Suprapubic skin (tissue), 4 donors: ENCODE data around the gene USP31. TPM values are rescaled to one million over a fixed set of nuclear protein-coding genes. Genes with fewer than 3 reads are reported as not detected.

Experiments used
- DNase-seq, 2 donors: peaks; one replicate each; pipeline ENCODE4 v3.0.0-alpha.2; 2019; ENCODE audit warnings: low spot score in 2 of 2
- H3K27ac ChIP-seq: fragments of 200-600 bp; sonication (generic); one replicate; pipeline ENCODE4 v1.5.1; 2019
- H3K27me3 ChIP-seq: fragments of 200-600 bp; sonication (generic); one replicate; pipeline ENCODE4 v1.5.1; 2019
- H3K36me3 ChIP-seq: fragments of 200-600 bp; sonication (generic); one replicate; pipeline ENCODE4 v1.5.1; 2019
- H3K4me1 ChIP-seq: fragments of 200-600 bp; sonication (generic); one replicate; pipeline ENCODE4 v1.5.1; 2019
- H3K4me3 ChIP-seq: fragments of 200-600 bp; sonication (generic); one replicate; pipeline ENCODE4 v1.5.1; 2019; ENCODE audit warnings: mild to moderate bottlenecking
- H3K9me3 ChIP-seq: fragments of 200-600 bp; sonication (generic); one replicate; pipeline ENCODE4 v1.5.1; 2019
- CTCF ChIP-seq, 2 donors: fragments of 200-600 bp in 1 of 2; fragments of 450-650 bp in 1 of 2; sonication (generic) in 1 of 2; IDR thresholded peaks; one replicate each; pipeline ENCODE4 v1.5.1; 2016 to 2019; ENCODE audit warnings: antibody characterized with exemption in 2 of 2, mild to moderate bottlenecking in 1 of 2, moderate library complexity in 1 of 2
- EP300 ChIP-seq: sonication (generic); formaldehyde crosslinking; IDR thresholded peaks from one replicate; pipeline ENCODE4 v1.6.1; 2017; ENCODE audit warnings: antibody characterized with exemption
- POLR2A ChIP-seq, 2 donors: fragments of 450-650 bp; IDR thresholded peaks; one replicate each; pipeline ENCODE4 v1.6.1; 2017; ENCODE audit warnings: antibody characterized with exemption in 2 of 2, mild to moderate bottlenecking in 2 of 2, moderate library complexity in 2 of 2
- POLR2AphosphoS5 ChIP-seq, 3 donors: sonication (generic); formaldehyde crosslinking; IDR thresholded peaks; one replicate each; pipeline ENCODE4 v1.6.1; 2017; ENCODE audit warnings: antibody characterized with exemption in 3 of 3
- WGBS: methylation state at CpG from one replicate; pipeline ENCODE4 v1.1.5; 2018; 5-methylcytosine and 5-hydroxymethylcytosine counted together
- total RNA-seq, 4 donors: library from RNA; depleted of rRNA; stranded (reverse); fragments of >200 nt; gene quantifications; one replicate each; pipeline ENCODE4 v1.1.0, GENCODE V29; 2016

Gene USP31
- total RNA-seq, 4 donors from 2014 or later = 22.0 to 44.7 (median 31.2) TPM

- TF ChIP-seq POLR2A (IDR thresholded peaks at IDR 0.05) (no peak), EP300 (no peak), CTCF (IDR thresholded peaks at IDR 0.05) (no peak), POLR2AphosphoS5 (IDR thresholded peaks at IDR 0.05) (no peak)
- peaks cover 19% of the 10 kb centered on the region for H3K27me3 ChIP-seq
- H3K27ac ChIP-seq = no peak overlapping the region
- no peaks in the 10 kb centered on the region for H3K36me3 ChIP-seq
- DNase-seq = no peak
- H3K4me3 ChIP-seq = no peak overlapping the region
- no peaks in the 10 kb centered on the region for H3K4me1 ChIP-seq
- whole genome bisulfite sequencing = 47% methylated on average over 7 of the region's 7 CpGs
- no peaks in the 10 kb centered on the region for H3K9me3 ChIP-seq
Observed at GRCh38 chr16:23172583-23172982, 23.3 kb upstream of the USP31 start.

- DNase-seq = no peak
- Histone ChIP-seq H3K9me3 (no peaks in the 10 kb centered on the region), H3K27ac (no peak overlapping the region), H3K4me1 (no peaks in the 10 kb centered on the region), H3K4me3 (no peak overlapping the region), H3K36me3 (no peaks in the 10 kb centered on the region), H3K27me3 (peaks cover 3% of the 10 kb centered on the region)
- WGBS = 92% methylated on average over 4 of the region's 4 CpGs
- TF ChIP-seq POLR2AphosphoS5 (IDR thresholded peaks at IDR 0.05) (no peak), CTCF (IDR thresholded peaks at IDR 0.05) (no peak), EP300 (no peak), POLR2A (IDR thresholded peaks at IDR 0.05) (no peak)
Observed at GRCh38 chr16:23164736-23165135, 15.5 kb upstream of the USP31 start.

- Histone ChIP-seq H3K4me3 (no peak overlapping the region), H3K9me3 (no peaks in the 10 kb centered on the region), H3K27me3 (peaks cover 3% of the 10 kb centered on the region), H3K36me3 (no peaks in the 10 kb centered on the region), H3K27ac (no peak overlapping the region), H3K4me1 (no peaks in the 10 kb centered on the region)
- WGBS = 91% methylated on average over 2 of the region's 2 CpGs
- no peak for DNase-seq
- TF ChIP-seq POLR2AphosphoS5 (IDR thresholded peaks at IDR 0.05) (no peak), CTCF (IDR thresholded peaks at IDR 0.05) (no peak), POLR2A (IDR thresholded peaks at IDR 0.05) (no peak), EP300 (no peak)
Observed at GRCh38 chr16:23163921-23164320, 14.7 kb upstream of the USP31 start.

GRCh38 chr16:23160574-23160973 lies 11.3 kb upstream of the USP31 start:
- no peaks in the 10 kb centered on the region for H3K27me3 ChIP-seq
- DNase-seq = no peak
- no peak overlapping the region for H3K27ac ChIP-seq
- no peaks in the 10 kb centered on the region for H3K4me1 ChIP-seq
- H3K9me3 ChIP-seq = no peaks in the 10 kb centered on the region
- WGBS = 64% methylated on average over 3 of the region's 3 CpGs
- no peak overlapping the region for H3K4me3 ChIP-seq
- H3K36me3 ChIP-seq = no peaks in the 10 kb centered on the region
- TF ChIP-seq CTCF (IDR thresholded peaks at IDR 0.05) (no peak), EP300 (no peak), POLR2A (IDR thresholded peaks at IDR 0.05) (no peak), POLR2AphosphoS5 (IDR thresholded peaks at IDR 0.05) (no peak)

GRCh38 chr16:23160082-23160481 lies 10.8 kb upstream of the USP31 start:
- no peaks in the 10 kb centered on the region for H3K9me3 ChIP-seq
- DNase-seq = no peak
- no peaks in the 10 kb centered on the region for H3K4me1 ChIP-seq
- H3K4me3 ChIP-seq = no peak overlapping the region
- 74% methylated on average over 4 of the region's 4 CpGs for WGBS
- H3K36me3 ChIP-seq = no peaks in the 10 kb centered on the region
- H3K27me3 ChIP-seq = peaks cover 3% of the 10 kb centered on the region
- H3K27ac ChIP-seq = no peak overlapping the region
- no peak for TF ChIP-seq POLR2AphosphoS5 (IDR thresholded peaks at IDR 0.05)

- 96% methylated on average over 6 of the region's 6 CpGs for WGBS
- Histone ChIP-seq H3K36me3 (no peaks in the 10 kb centered on the region), H3K4me3 (no peak overlapping the region), H3K27me3 (peaks cover 3% of the 10 kb centered on the region), H3K9me3 (no peaks in the 10 kb centered on the region), H3K27ac (no peak overlapping the region), H3K4me1 (no peaks in the 10 kb centered on the region)
- TF ChIP-seq POLR2AphosphoS5 (IDR thresholded peaks at IDR 0.05) (no peak), CTCF (IDR thresholded peaks at IDR 0.05) (no peak), POLR2A (IDR thresholded peaks at IDR 0.05) (no peak), EP300 (no peak)
- DNase-seq = no peak
Observed at GRCh38 chr16:23158114-23158513, 8.9 kb upstream of the USP31 start.
